ENCODE results near the gene FGF16.

FGF16 gene

DNA sequence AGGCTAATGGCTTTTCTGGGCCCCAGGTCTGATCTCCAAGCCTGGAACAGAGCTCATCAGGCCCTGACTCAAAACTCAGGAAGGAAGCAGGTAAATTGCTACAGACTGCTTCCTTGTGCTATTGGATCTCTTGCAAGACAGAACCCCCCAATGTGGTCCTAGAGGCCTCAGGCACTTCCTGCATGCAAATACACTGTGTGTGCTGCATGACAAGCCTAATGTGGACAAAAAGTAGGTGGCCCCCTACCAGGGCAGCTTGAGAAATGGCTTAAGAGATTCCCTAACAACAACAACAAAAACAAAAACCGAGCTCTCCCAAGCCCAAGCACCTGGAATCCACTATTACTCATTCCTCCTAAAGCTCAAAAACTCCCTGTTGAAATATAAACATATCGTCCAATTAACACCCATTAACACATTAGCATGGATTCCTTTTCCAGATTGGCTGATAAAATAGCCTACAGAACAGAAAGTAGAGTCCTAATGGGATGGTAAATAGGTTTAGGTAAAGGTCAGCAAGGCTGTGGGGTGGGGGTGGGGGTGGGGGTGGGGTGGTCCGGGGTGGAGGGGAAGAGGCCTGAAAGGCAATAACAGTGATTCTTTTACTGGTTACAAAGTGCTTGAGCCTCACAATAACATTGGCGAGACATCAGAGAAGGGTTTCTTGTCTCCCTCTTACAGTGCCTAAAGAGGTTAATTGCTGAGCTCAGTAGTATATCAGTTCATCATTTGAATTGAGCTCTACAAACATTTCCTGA is 24.1 kb upstream of the FGF16 start:
- TF ChIP-seq, protein P1, sequence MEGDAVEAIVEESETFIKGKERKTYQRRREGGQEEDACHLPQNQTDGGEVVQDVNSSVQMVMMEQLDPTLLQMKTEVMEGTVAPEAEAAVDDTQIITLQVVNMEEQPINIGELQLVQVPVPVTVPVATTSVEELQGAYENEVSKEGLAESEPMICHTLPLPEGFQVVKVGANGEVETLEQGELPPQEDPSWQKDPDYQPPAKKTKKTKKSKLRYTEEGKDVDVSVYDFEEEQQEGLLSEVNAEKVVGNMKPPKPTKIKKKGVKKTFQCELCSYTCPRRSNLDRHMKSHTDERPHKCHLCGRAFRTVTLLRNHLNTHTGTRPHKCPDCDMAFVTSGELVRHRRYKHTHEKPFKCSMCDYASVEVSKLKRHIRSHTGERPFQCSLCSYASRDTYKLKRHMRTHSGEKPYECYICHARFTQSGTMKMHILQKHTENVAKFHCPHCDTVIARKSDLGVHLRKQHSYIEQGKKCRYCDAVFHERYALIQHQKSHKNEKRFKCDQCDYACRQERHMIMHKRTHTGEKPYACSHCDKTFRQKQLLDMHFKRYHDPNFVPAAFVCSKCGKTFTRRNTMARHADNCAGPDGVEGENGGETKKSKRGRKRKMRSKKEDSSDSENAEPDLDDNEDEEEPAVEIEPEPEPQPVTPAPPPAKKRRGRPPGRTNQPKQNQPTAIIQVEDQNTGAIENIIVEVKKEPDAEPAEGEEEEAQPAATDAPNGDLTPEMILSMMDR (IDR thresholded peaks at IDR 0.05; ENCODE audit: low read depth, low read length), result no peak
- no peak overlapping the region for H3K4me3 ChIP-seq (ENCODE audit: low read depth, low read length)

- no peak overlapping the region for H3K4me3 ChIP-seq (ENCODE audit: low read depth, low read length)
- TF ChIP-seq, protein P1 (IDR thresholded peaks at IDR 0.05; ENCODE audit: low read depth, low read length), result no peak
These were observed 20.4 kb upstream of the FGF16 start for GRCh38 chrX:77426811-77427210.

DNA sequence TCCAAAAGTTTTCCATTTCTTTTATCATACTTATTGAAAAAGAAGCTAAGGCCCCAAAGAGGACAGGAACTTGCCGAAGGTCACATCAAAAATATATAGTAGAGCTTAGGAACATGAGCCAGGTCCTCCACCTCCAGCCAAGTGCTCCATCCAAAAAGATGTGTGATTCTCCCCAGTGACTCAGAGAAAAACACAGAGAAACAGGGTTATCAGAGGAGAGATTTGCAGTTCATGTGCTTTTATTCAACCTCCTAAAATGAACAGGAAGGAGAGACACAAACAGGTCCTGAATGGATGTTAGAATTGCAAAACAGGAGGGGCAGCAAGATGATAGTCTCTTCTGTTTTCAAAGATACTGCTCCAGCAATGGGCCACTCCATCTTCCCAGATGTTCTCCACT is 19.6 kb upstream of the FGF16 start:
- TF ChIP-seq, protein P1 (IDR thresholded peaks at IDR 0.05; ENCODE audit: low read depth, low read length), result no peak
- H3K4me3 ChIP-seq (ENCODE audit: low read depth, low read length), result no peak overlapping the region

DNA sequence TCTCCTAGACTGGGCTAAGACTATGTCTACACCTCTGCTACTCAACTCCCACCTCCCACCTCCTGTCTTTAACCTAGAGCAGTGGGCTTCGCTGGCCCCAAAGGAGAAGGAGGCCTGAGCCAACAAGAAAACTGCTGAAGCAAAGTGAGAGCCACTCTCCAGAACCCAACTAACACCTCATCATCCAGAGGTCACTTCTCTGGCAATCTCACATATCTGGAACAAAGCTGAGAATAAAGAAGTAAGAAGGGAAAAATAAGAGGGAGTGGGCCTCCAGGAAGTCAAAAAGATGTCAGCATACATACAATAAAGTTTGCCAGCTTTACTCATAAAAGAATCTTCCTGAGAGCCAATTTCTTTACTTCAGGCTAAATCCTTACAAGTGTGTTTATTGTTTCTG is 18.6 kb upstream of the FGF16 start:
- TF ChIP-seq, protein P1 (IDR thresholded peaks at IDR 0.05; ENCODE audit: low read depth, low read length), result no peak
- H3K4me3 ChIP-seq (ENCODE audit: low read depth, low read length), result no peak overlapping the region

DNA sequence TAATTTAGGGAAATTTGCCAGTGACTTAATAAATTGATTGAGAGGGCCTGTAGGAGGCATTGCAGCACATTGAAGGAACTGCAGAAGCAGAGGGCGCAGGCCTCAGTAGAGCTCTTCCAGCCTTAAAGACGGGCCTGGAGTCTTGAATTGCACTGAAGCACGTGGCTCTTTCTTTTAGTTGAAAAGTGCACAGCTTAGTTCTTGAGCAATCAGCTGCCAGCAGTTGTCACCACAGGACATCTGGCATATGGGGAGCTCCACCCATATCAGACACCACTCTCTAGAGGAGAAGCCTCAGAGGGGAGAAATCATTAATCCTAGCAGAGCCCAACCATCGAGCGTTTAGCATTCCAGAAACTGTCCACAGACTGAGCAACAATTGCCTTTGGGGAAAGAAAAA is 16.0 kb upstream of the FGF16 start:
- H3K4me3 ChIP-seq (ENCODE audit: low read depth, low read length), result no peak overlapping the region

DNA sequence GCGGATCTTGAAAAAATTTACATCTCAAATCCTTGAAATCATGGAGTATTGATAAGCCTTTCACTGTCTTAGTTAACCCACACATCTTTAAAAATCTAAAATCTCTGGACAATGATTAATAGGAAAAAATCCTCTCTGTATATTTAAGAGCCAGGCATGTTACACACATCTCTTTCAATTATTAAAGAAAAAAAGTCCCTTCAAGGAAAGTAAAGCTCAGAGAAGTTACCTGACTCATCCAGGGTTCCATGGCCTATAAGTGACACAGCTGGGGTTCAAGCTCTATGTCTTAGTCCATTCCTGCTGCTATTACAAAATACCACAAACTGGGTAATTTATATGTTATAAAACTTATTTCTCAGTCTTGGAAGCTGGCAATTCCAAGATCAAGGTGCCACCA is 14.2 kb upstream of the FGF16 start:
- no peak overlapping the region for H3K4me3 ChIP-seq (ENCODE audit: low read depth, low read length)
- TF ChIP-seq, protein P1 (IDR thresholded peaks at IDR 0.05; ENCODE audit: low read depth, low read length), result no peak

More for the DNA sequence above, 16.0 kb upstream of the FGF16 start:
- TF ChIP-seq, protein P1 (IDR thresholded peaks at IDR 0.05; ENCODE audit: low read depth, low read length), result no peak

GRCh38 chrX:77434962-77435361 is 12.2 kb upstream of the FGF16 start:
- H3K4me3 ChIP-seq (ENCODE audit: low read depth, low read length), result no peak overlapping the region
- TF ChIP-seq, protein P1 (IDR thresholded peaks at IDR 0.05; ENCODE audit: low read depth, low read length), result no peak
